Mucosa of descending colon (tissue), 3 donors: ENCODE results near the gene SNED1. TPM values are rescaled to one million over a fixed set of nuclear protein-coding genes. Genes with fewer than 3 reads are reported as not detected.

Experiments used
- ATAC-seq: fragments of 200-7000 bp; cut with Tn5 transposase; one replicate; pipeline ENCODE4 v1.9.1; 2020; ENCODE audit warnings: mild to moderate bottlenecking, moderate library complexity
- DNase-seq, 3 donors: peaks; one replicate each; pipeline ENCODE4 v3.0.0-alpha.2; 2020
- H3K36me3 ChIP-seq: fragments of 200-600 bp; one replicate; pipeline ENCODE4 v1.8.0; 2021; ENCODE audit warnings: low read depth, mild to moderate bottlenecking
- H3K4me1 ChIP-seq: fragments of 200-600 bp; one replicate; pipeline ENCODE4 v1.8.0; 2021; ENCODE audit warnings: low read depth, mild to moderate bottlenecking
- H3K4me3 ChIP-seq: fragments of 200-600 bp; one replicate; pipeline ENCODE4 v1.8.0; 2021; ENCODE audit warnings: mild to moderate bottlenecking
- H3K9me3 ChIP-seq: fragments of 200-600 bp; one replicate; pipeline ENCODE4 v1.8.0; 2021; ENCODE audit warnings: mild to moderate bottlenecking
- CTCF ChIP-seq: fragments of 200-600 bp; IDR thresholded peaks from one replicate; pipeline ENCODE4 v1.8.0; 2022; ENCODE audit warnings: antibody characterized with exemption, mild to moderate bottlenecking
- intact Hi-C, 2 donors: fragments of 100-400 bp; cut with DNase I in 1 of 2; cut with micrococcal nuclease in 1 of 2; formaldehyde crosslinking; loops; one replicate each; pipeline versions ENCODE4 v1.11.0 to v1.11.1; 2022; cut with DNase I, micrococcal nuclease
- total RNA-seq, 3 donors: library from RNA; stranded (reverse); fragmentation: NEBNext Ultra II Directional in 2 of 3; extraction: Animal tissue kit (Norgen Biotek cat#: 25700) in 2 of 3; gene quantifications; one replicate each; pipeline versions ENCODE4 v1.2.1 to v1.2.4, GENCODE V29; 2021 to 2023
- donor health status: DM: no; HTN: no; CAD: no; lungs with moderate emphysema.
- donor health status: DM: no; HTN: no; CAD: no.
- donor health status: DM: no; HTN: yes; CAD: no.

The SNED1 gene
- total RNA-seq, 3 donors from 2014 or later = 7.0 to 16.3 (median 14.1) TPM

DNA sequence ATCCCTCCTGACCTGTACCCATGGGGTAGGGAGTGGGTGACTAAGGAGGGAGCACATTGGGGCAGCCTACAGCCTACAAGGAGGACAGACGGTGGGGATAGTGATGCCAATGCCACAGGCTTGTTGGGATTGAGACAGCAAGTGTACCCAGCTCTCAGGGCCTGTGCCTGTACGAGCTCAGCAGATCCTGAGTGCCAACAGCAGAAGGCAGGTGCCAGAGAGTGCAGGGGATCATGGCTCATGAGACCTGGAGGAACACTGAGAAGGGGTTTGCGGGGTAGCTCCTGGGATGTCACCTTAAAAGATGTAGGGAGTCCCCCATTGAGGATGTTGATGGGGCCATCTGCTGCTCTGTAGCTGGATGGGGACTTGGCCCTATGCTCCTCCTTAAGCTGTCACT, 10.3 kb upstream of the SNED1 start:
- Histone ChIP-seq H3K36me3 (no peaks in the 10 kb centered on the region), H3K4me3 (no peak overlapping the region), H3K4me1 (peaks cover 18% of the 10 kb centered on the region), H3K9me3 (no peaks in the 10 kb centered on the region)
- TF ChIP-seq CTCF = no peak
- no peak for ATAC-seq
- intact Hi-C loops = no loop called here
- DNase-seq = peak in 1 of 3 donors; percentile 26

GRCh38 chr2:240988571-240989271, 9.7 kb upstream of the SNED1 start:
- no peak for ATAC-seq
- no peak for TF ChIP-seq CTCF
- Histone ChIP-seq H3K9me3 (no peaks in the 10 kb centered on the region), H3K4me1 (peaks cover 18% of the 10 kb centered on the region), H3K4me3 (no peak overlapping the region), H3K36me3 (no peaks in the 10 kb centered on the region)
- intact Hi-C loops = no loop called here
- DNase-seq = peak in 1 of 3 donors; percentile 19

GRCh38 chr2:240989451-240990265, 8.8 kb upstream of the SNED1 start:
- H3K4me1 ChIP-seq = peaks cover 18% of the 10 kb centered on the region
- TF ChIP-seq CTCF = peak; percentile 9
- H3K9me3 ChIP-seq = no peaks in the 10 kb centered on the region
- no peak overlapping the region for H3K4me3 ChIP-seq
- peak; percentile 40 for ATAC-seq
- DNase-seq = peak; percentile 55 to 60 (median 57)
- intact Hi-C loops = no loop called here
- H3K36me3 ChIP-seq = no peaks in the 10 kb centered on the region

DNA sequence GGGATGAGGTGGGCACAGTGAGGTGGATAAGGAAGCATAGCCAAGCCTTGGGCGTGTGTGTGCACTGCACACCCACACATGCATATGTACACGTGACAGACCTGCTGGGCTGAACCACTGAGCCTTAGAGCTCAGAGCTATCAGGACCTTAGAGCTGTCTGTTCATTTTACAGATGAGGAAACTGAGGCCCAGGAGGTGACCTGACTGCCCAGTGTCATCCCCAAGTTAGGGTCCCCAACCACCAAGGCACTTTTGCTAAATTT, 8.2 kb upstream of the SNED1 start:
- no peak overlapping the region for H3K4me3 ChIP-seq
- H3K9me3 ChIP-seq = no peaks in the 10 kb centered on the region
- TF ChIP-seq CTCF = no peak
- H3K4me1 ChIP-seq = peaks cover 18% of the 10 kb centered on the region
- H3K36me3 ChIP-seq = no peaks in the 10 kb centered on the region
- intact Hi-C loops = no loop called here
- DNase-seq (peak in 1 of 3 donors; percentile 25), ATAC-seq (peak; percentile 47)

DNA sequence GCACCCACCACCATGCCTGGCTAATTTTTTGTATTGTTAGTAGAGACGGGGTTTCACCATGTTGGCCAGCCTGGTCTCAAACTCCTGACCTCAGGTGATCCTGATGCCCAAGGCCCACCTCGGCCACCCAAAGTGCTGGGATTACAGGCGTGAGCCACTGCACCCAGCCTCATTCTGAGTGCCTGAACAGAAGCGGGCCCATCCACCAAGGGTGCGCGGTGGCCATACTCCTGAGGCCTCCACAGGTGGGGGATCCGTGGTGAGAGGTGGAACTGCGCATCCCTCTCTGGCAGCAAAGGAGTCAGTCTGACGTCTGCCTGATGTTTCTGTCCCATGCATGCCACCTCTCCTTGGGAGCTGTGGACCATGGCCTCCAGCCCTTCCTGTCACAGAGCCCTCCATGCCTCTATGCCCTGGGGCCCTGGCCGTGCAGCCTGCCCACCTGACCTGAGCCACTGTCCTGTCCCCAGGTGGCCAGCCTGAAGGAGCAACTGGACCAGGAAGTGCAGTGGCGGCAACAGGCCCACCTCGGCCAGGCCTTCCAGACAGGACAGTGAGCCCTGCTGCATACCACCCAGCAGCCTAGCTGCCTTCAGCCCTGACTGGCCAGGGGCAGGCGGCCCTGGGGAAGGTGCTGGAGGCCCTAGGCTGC, 7.6 kb upstream of the SNED1 start:
- DNase-seq (peak in 2 of 3 donors; percentile 25 to 50), ATAC-seq (no peak)
- Histone ChIP-seq H3K4me3 (no peak overlapping the region), H3K9me3 (no peaks in the 10 kb centered on the region), H3K4me1 (peaks cover 17% of the 10 kb centered on the region), H3K36me3 (no peaks in the 10 kb centered on the region)
- TF ChIP-seq CTCF = no peak
- intact Hi-C loops = no loop called here
